MM.1S (cell line): ENCODE measurements around the gene C14orf132.

Experiments used
- CTCF ChIP-seq: fragments of 300-600 bp; sonication (generic); IDR thresholded peaks from 2 replicates; pipeline ENCODE4 v1.5.1; 2016; ENCODE audit warnings: antibody characterized with exemption, low read length, mixed read lengths
- EZH2 ChIP-seq: fragments of 300-600 bp; sonication (generic); optimal IDR thresholded peaks from 2 replicates; pipeline ENCODE3; 2017; ENCODE audit warnings: low read depth, mild to moderate bottlenecking, antibody characterized with exemption, low read length, mixed read lengths
- EZH2phosphoT487 ChIP-seq: fragments of 300-600 bp; sonication (generic); IDR thresholded peaks from 2 replicates; pipeline ENCODE4 v1.6.1; 2018; ENCODE audit warnings: antibody characterized with exemption, low read length

DNA sequence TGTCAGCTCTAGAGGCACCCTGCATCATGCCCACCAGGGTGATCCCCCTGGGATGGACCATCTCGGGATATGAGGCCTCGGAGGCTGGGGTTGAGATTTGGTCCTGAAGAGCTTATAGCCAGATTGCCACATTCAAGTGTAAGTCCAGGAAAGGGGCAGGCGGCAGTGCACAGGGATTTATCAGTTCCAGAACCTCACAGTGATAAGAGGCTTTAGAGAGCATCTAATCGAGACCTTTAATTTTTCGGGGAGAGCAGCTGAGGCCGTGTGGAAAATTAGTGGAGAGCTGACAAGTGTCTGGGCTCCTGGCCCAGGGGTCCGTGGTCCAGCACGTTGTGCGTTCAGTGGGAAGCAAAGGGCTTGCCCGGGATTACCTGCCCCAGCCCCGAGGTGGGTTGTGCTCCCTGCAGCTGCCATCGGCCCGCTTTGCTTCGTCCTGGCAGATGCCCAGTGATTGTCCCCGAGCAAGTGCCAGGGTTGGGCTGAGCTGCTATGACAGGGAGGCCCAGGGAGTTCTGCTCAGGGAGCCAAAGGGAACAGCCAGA, 52.1 kb downstream of the C14orf132 start:
- TF ChIP-seq EZH2, result no peak
- TF ChIP-seq CTCF, result no peak
- TF ChIP-seq EZH2phosphoT487, result no peak
